RPMI8226 (cell line): ENCODE data around the gene ARMC10.
"Not testable (repeated sequence)": the region's sequence is repeated elsewhere in the genome, so short reads cannot be mapped to it uniquely, and the experiment has no call there.

Source experiments
- DNase-seq: peaks from one replicate; pipeline ENCODE4 v3.0.0-alpha.2; 2015

Gene ARMC10

DNA sequence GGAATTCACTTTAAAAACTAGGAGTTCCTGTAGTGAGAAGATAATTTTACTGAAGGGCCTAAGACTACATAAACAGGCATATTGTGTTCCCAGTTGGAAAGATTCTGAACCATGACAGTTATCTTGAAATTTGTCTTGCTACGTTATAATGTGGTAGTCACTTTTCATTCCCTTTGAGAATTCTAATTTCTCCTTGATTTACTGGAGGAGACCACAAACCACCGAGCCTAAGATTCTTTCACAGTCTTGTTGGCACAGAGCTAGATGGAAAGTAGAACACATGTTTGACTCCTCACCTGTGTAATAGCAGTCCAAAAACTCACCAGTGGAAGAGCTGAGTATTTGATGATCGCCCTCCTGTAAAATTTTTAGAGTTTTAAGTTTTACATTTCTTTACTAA lies 4.9 kb downstream of the ARMC10 start:
- DNase-seq: no peak

DNA sequence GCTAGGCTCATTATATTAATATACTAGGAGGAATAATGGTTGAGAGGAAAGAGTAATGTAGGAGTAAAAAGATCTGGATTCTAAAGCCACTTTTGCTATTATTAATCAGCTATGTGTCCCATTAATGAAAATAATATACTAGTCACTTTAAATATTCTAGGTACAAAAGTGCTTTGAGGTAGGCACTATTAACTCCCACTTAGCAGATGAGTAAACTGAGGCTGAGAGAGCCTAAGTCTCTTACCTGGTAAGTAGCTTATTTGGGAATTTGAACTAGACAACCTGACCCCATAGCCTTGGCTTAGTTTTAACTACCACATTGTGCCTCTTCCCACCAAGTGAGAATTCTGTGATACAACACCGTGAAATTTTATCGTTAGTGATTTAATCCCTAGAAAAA lies 6.0 kb downstream of the ARMC10 start:
- no peak for DNase-seq

DNA sequence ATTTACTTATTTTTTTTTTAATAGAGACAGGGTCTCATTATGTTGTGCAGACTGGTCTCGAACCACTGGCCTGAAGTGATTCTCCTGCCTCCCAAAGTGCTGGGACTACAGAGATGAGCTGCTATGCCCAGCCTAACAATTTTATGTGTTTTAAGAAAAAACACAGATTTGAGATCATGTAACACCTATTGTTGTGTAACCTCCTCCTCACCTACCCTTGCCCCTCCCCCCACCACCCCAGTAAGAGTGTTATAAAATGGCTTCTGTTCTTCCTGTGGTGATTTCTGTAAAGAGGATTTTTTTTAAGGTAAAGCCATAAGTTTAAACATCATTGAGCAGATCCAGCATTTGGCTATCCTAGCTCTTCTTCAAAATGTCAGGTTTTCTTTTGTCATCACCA lies 7.6 kb downstream of the ARMC10 start:
- no peak for DNase-seq

DNA sequence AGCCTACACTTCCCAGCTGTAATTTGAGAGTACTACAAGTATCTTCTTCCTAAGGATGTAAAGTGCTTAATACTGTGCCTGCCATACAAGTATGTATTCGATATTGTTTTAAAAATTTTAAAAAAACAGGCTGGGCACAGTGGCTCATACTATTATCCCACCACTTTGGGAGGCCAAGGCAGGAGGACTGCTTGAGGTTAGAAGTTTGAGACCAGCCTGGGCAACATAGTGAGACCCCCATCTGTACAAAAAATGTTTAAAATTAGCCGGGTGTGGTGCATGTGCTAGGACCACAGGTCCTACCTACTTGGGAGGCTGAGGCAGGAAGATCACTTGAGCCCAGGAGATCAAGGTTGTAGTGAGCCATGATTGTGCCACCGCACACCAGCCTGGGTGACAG lies 8.3 kb downstream of the ARMC10 start:
- no peak for DNase-seq

DNA sequence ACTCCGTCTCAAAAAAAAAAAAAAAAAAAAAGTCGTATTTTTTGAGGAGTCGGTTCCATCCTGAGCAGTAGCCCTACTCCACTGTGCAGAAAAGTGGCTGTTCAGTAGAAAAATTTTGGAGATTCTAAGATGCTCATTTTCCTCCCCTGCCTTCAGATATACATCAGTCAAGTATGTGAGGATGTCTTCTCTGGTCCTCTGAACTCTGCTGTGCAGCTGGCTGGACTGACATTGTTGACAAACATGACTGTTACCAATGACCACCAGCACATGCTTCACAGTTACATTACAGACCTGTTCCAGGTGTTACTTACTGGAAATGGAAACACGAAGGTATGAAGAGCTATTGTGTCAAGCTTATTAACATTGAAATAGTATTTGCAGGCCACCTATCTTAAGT lies 17.4 kb downstream of the ARMC10 start:
- DNase-seq: not testable (repeated sequence)

DNA sequence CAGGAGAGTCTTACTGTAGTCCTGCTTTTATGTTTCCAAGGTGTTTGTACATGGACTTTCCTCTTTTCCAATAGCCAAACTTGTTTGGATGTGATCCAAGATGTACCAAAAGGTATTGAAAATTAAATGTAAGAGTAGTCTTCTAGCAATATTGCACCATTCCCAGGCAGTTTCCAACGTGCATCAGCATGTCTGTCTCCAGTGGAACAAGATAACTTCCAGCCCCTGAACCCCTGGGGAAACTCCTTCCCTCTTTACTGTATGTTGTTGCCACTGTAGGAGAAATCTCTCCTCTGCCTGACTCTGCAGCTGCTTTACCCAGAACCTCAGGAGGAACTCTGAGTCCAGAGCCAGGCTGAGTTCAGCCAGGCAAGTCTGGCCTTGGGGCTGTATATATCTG lies 18.5 kb downstream of the ARMC10 start:
- DNase-seq: no peak

DNA sequence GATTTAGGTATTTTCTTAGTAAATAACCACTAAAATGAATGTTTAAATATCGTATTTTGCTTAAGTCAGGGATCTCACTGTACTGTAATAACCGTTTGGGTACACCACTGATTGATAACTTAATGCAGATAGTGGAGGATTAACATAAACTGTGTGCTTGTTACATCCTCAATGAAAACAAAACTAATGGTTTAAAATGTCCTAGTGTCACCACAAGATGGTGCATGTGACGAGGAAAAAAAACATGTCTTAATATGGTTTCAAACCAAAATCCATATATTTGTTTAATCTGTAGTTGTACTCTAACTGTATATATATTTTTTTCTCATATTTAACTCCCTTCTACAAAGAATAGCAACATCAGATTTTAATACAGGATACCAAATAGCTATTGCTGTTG lies 19.2 kb downstream of the ARMC10 start:
- DNase-seq: no peak

DNA sequence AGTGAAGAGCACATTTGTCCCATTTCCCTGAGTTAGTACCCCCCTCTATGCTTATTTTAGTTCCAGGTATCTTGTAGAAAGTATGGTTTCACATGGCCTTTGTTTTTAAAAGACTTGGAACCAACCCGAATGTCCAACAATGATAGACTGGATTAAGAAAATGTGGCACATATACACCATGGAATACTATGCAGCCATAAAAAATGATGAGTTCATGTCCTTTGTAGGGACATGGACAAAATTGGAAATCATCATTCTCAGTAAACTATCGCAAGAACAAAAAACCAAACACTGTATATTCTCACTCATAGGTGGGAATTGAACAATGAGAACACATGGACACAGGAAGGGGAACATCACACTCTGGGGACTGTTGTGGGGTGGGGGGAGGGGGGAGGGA lies 20.6 kb downstream of the ARMC10 start:
- not testable (repeated sequence) for DNase-seq

DNA sequence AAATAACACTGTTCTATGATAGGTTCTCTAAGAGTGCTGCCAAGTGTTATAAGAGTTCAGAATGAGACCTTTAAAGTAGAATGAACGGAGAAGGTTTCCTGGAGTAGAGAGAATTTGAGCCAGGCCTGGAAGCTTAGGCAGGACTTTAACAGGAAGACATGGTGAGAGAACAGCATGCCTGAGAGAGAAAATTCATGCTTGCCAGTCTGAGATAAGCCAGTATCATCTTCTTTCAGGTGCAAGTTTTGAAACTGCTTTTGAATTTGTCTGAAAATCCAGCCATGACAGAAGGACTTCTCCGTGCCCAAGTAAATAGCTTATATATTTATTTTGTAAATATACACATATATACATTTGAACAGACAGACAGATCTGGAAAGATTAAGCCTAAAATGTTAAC lies 22.1 kb downstream of the ARMC10 start:
- DNase-seq: no peak

DNA sequence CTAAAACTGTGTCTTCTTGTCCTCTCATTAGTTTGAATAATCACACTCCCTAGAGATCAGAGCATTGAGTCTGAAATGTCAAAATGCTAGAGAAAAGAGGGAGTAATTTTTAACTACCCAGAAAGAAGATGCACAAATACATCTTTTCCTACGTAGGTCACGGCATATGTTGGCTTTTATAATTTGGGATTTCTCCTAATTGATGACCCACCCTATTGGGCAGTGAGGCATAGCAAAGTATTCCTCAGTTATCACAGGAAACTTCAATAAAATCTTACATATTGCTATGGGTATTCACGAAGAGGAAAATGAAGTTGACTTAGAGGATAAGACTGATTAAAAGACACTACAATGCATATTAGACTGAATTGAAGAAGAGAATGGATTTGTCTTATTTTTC lies 25.4 kb downstream of the ARMC10 start:
- no peak for DNase-seq

DNA sequence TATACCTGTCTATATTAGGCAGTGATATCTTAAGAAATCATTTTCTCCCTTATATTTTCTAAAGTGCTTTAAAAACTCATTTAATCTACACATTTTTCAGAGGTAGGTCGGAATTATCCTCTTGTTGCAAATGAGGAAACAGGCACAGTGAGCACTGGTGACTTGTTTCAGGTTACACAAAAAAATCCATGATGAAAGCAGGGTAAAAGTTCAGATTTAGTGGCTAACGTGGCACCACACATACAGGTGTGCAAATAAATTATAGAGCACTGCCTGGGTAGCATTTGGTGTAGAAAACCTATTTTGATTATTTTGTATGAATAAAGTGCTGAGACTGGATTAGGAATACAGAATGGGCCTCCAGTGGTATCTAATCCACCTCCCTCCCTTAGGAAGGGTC lies 26.6 kb downstream of the ARMC10 start:
- DNase-seq: no peak

DNA sequence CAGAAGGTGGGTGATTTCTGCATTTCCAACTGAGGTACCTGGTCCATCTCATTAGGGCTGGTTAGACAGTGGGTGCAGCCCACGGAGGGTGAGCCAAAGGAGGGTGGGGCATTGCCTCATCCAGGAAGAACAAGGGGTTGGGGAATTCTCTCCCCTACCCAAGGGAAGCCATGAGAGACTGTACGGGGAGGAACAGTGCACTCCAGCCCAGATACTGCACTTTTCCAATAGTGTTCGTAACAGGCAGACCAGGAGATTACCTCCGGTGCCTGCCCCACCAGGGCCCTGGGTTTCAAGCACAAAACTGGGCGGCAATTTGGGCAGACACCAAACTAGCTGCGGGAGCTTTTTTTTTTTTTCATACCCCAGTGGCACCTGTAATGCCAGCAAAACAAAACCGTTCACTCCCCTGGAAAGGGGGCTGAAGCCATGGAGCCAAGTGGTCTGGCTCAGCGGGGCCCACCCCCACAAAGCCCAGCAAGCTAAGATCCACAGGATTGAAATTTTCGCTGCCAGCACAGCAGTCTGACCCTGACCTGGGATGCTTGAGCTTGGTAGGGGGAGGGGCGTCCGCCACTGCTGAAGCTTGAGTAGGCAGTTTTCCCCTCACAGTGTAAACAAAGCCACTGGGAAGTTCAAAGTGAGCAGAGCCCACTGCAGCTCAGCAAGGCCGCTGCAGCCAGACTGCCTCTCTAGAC lies 31.2 kb downstream of the ARMC10 start:
- DNase-seq: no peak

DNA sequence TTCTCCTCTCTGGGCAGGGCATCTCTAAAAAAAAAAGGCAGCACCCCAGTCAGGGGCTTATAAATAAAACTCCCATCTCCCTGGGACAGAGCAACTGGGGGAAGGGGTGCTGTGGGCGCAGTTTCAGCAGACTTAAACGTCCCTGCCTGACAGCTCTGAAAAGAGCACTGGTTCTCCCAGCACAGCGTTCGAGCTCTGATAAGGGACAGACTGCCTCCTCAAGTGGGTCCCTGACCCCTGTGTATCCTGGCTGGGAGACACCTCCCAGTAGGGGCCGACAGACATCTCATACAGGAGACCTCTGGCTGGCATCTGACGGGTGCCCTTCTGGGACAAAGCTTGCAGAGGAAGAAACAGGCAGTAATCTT lies 31.7 kb downstream of the ARMC10 start:
- DNase-seq: not testable (repeated sequence)

DNA sequence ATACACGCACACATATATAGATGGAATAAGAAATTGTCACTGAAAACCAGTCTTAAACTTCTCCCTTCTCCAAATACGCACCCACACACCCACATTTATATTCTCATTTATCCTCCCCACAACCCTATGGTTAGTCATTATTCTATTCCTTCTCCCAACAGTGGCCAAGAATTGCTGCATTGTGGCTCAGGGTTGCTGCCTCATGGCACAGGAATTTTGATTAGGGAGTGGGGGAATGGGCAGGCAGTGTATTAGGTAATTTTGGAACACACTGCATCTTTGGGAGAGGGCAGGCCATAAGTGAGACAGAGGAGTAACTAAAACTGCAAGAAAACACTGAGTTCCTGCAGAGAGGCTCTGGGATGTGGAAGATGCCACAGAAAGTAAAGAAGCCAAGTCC lies 38.2 kb downstream of the ARMC10 start:
- DNase-seq: no peak

DNA sequence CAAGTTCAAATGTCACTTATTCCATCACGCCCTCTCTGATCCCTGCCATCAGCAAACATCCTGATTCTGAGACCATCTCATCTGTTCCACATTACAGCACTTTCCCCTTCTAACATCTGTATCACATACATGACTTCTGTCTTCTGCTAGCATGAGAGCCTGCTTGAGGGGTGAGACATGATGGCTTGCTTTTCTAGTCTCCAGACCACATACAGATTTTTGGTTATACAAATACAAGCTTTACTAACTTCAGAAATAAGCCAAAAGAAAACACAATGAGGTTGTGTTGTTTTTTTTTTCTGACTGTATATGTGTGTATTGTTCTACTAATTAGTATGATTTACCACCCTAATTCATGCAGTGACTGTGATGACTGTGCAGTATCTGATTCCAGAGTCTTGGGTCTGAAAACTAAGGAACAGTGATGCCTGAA lies 39.7 kb downstream of the ARMC10 start:
- DNase-seq: no peak

DNA sequence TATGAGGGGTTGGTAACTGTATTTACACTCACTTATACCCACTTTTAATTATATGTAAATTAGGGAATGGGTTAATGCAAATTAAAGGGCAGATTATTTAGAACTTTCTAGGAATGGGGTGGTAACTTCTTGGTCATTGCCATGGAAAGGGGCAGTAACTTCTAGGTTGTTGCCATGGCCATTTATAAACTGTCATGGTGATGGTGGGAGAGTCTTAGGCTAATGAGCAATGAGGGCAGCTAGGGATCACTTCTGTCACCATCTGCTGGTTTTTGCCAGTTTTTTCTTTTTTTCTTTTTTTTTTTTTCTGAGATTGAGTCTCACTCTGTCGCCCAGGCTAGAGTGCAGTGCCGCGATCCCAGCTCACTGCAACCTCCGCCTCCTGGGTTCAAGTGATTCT lies 40.8 kb downstream of the ARMC10 start:
- DNase-seq: no peak

DNA sequence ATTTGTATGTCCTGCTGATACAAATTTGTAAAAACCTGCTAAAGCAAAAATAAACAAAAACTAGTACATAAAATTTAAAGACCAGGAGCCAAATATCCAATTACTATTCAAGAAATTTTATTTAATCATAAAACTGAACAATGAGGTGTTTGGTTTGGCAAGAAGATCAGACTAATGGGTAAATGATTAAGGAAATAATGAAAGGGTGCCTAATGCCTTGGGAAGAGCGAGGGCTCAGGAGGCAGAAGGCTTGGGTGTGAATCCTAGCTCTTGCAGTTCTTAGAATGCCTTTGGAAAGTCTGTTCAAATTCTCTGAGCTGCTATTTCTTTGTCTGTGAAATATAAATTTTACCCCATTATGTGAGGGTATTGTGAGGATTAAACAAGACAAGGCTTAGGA lies 41.6 kb downstream of the ARMC10 start:
- DNase-seq: no peak

DNA sequence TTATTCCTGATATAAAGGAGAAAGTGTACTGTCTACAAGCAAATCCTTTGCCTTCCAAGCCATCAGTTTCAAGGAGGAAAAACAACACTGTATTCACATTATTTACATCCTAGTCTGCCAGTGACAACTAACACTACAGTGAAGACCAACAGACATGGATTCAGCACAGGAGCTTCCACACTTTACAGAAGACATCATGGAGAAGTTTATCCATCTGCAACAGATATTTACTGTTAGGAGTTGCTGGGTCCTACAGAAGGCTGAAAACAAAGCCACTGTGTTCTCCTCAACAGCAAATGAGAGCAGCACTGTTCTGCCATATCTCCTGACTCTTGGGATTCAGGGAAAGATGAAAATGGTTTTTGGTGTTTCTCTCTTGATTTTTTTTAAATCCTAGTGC lies 42.1 kb downstream of the ARMC10 start:
- DNase-seq: no peak

DNA sequence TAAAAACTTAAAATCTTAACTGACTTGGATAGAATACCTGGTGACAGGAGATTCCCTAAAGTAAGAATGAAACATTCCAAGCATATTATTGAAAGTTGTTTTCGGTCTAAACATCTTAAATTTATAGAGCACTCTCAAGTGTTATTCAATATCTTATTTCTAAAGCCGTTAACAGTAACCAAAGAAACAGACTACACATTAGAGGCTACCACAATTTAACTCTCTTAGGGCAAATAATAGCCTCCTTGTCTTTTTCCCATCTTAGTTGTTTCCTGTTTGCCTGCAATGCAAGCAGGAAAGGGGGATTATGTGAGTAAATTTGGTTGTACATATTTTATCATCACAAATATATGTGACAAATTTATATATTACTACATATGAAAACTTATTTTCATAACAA lies 42.5 kb downstream of the ARMC10 start:
- DNase-seq: no peak

DNA sequence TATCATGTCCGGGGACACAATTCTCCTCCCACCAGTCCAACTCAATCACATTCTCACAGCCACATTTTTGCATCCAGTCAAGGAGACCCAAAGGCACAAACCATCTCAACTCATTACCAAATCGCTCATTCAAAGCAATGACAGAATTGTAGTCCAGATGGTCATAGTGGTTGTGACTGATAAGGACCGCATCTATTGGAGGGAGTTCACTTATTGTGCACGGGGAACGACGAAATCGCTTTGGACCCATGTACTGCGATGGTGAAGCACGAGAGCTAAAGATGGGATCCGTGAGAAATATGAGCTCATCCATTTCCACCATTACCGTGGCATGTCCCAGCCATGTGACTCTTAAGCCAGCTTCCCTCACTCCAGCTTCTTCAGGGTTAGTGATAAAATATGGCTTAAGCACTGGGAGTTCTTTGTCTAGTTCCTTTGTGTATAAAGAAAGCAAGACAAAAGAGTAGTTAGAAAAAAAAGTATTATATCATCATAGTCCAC lies 44.9 kb downstream of the ARMC10 start:
- no peak for DNase-seq

DNA sequence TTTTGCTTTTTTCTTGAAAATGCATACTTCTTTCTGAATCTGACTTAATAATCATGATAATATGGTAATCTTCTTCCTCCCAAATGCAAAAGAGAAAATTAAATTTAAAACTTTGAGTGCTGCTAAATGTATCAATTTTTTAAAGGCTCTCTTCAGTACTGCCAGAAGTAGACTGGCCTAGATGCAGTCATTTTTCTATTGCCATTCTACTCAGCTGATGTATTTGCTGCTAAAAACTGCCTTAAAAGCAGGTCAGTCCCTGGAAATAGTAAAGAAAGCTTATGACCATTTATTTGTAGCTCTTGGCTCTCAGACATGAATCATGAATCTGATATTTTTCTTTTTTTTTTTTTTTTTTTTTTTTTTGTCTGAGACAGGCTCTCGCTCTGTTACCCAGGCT lies 45.4 kb downstream of the ARMC10 start:
- DNase-seq: no peak

DNA sequence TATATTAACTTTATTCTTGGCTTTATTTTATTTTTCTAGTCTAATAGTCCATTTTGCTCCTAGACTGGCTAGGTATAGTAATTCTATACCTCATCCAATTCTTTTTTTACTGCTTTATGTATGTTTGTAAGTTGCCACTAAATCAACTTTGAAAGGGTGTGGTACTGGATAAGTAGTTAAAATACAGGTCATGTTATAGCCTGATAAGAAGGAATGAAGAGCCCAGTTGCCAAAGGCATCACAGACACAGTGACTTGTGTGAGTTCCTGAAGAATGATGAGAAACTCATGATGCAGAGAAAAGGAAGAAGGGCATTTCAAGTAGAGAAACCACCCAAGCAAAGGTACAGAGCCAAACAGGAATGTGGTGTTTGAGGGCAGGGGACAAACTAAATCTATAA lies 46.7 kb downstream of the ARMC10 start:
- DNase-seq: no peak

DNA sequence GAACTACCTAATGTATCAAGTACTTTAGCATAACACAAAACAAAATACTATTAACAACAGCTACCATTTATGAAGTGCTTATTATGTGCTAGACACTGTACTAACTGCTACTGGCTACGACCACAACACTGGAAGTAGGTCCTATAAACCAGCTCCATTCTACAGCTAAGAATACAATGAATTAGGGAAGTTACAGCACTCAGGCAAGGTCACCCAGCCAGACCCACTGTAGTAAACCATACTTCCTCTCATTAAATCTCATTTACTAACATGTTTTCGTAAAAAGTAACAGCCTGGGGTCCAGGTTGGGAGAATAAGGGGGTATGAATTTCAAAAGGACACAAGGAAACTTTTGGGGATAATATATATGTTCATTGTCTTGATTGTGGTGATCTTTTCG lies 48.6 kb downstream of the ARMC10 start:
- no peak for DNase-seq

DNA sequence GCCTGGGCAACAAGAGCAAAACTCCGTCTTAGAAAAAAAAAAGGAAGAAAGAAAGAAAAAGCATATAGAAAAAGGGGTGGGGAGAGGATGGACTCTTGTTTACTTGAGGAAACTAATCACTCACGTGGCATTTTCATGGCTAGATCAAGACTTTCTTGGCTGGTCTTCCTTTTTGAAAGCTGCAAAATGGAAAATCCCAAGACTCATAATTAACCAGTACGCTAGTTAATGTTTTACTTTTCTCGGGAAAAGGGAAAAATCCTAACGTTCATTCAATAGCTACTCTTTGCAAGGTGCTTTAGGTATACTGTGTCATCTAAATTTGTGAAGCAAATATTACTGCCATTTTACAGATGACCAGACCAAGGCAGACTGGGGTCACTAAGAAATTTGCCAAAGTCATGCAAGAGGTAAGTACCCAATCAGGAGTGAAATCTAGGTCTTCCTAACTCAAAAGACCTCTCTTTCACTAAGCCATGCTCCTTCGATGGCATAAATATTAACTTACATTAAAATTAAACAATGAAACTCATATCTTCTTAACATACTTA lies 49.6 kb downstream of the ARMC10 start:
- no peak for DNase-seq

DNA sequence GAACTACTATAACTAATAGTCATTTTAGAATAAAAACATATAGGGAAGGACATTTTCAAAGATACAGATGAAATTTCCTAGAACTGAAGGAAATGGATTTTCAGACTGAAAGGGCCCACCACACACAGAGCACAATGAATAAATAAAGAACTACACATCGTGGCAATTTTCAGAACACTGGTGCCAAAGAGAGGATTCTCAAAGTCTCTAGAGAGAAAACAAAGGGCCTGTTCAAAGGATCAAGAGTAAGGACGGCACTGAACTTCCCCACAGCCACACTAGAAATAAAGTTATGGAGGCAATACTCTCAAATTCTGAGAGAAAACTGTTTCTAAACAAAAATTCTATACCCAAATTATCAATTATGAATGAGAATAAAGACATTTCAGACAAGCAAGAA lies 52.1 kb downstream of the ARMC10 start:
- DNase-seq: no peak
